Psoas muscle (tissue), 8 donors: Measurements from ENCODE around the gene BRD2. TPM values are rescaled to one million over a fixed set of nuclear protein-coding genes. Genes with fewer than 3 reads are reported as not detected.

Experiments
- ATAC-seq, 4 donors: fragments of 200-7000 bp; cut with Tn5 transposase; one replicate each; pipeline ENCODE4 v1.9.1; 2020; ENCODE audit warnings: moderate library complexity in 3 of 4, mild to moderate bottlenecking in 2 of 4
- DNase-seq, 2 donors: peaks; one replicate each; pipeline ENCODE4 v3.0.0-alpha.2; 2020
- H3K27ac ChIP-seq: fragments of 200-600 bp; one replicate; pipeline ENCODE4 v1.8.0; 2022
- H3K27me3 ChIP-seq, 3 donors: fragments of 200-600 bp in 1 of 3; one replicate each; pipeline versions ENCODE4 v1.6.1 to v1.8.0; 2013 to 2022; ENCODE audit warnings: low read length in 2 of 3, mild to moderate bottlenecking in 2 of 3, moderate library complexity in 1 of 3; ENCODE audit not compliant: insufficient read depth in 3 of 3
- H3K36me3 ChIP-seq, 2 donors: fragments of 200-600 bp in 1 of 2; one replicate each; pipeline versions ENCODE4 v1.6.1 to v1.8.0; 2013 to 2022; ENCODE audit warnings: low read depth in 1 of 2, mild to moderate bottlenecking in 1 of 2, moderate library complexity in 1 of 2; ENCODE audit not compliant: insufficient read depth in 1 of 2
- H3K4me1 ChIP-seq: fragments of 200-600 bp; one replicate; pipeline ENCODE4 v1.8.0; 2022
- H3K4me3 ChIP-seq: fragments of 200-600 bp; one replicate; pipeline ENCODE4 v1.8.0; 2022; ENCODE audit warnings: mild to moderate bottlenecking
- H3K9me3 ChIP-seq: fragments of 200-600 bp; one replicate; pipeline ENCODE4 v1.8.0; 2022
- CTCF ChIP-seq: fragments of 200-600 bp; IDR thresholded peaks from one replicate; pipeline ENCODE4 v1.8.0; 2022; ENCODE audit warnings: antibody characterized with exemption
- whole genome bisulfite sequencing, 3 donors: extraction: QIAGEN DNeasy Blood & Tissue Kit; methylation state at CpG; one replicate each; pipeline versions ENCODE4 v1.1.6 to v1.1.7; 2013; 5-methylcytosine and 5-hydroxymethylcytosine counted together
- intact Hi-C, 2 donors: fragments of 100-400 bp; cut with DNase I; formaldehyde crosslinking; loops; one replicate each; pipeline versions ENCODE4 v1.11.0 to v1.14.2; 2022
- polyA plus RNA-seq, 3 donors: library from polyadenylated mRNA; stranded (reverse); fragments of 200-250 nt; gene quantifications; one replicate each; pipeline ENCODE4 v1.2.3, GENCODE V29; 2013
- total RNA-seq, 4 donors: library from RNA; stranded (reverse); fragmentation: NEBNext Ultra II Directional in 2 of 4; extraction: Animal tissue kit (Norgen Biotek cat#: 25700) in 2 of 4; gene quantifications; one replicate each; pipeline versions ENCODE4 v1.2.1 to v1.2.4, GENCODE V29; 2021 to 2023
- donor health status: healthy with polysubstance abuse.
- donor health status: DM: no; HTN: no; CAD: no; lungs with moderate emphysema.
- donor health status: Bipolar disorder and iron deficiency.
- donor health status: healthy.
- donor health status: DM: yes; HTN: yes; CAD: no.
- donor health status: DM: no; HTN: no; CAD: no.
- donor health status: DM: no; HTN: no; CAD: no.
- donor health status: DM: yes; HTN: yes; CAD: no.

BRD2 gene
- total and polyA plus RNA-seq, 7 donors: 62.2 to 135 (median 93.0) TPM

GRCh38 chr6:32952817-32953739, 15.3 kb upstream of the BRD2 start, which contains the start of gene HLA-DMA:
Gene HLA-DMA, minus strand, starts transcription at chr6:32953097. Its CDS starts 61 bp downstream, at chr6:32953036.
- Histone ChIP-seq H3K36me3 (no peaks in the 10 kb centered on the region), H3K4me3 (peak within 1 kb of the TSS; percentile 54), H3K27ac (peak within 1 kb of the TSS; percentile 79), H3K4me1 (peaks cover 18% of the 10 kb centered on the region), H3K9me3 (no peaks in the 10 kb centered on the region), H3K27me3 (no peaks in the 10 kb centered on the region)
- TF ChIP-seq CTCF: peak; percentile 87
- intact Hi-C loops: loop anchor here in 1 of 2 donors (5.0 kb wide), 1 partner anchor 66 kb away; no protein-coding TSS in a partner anchor
- WGBS, 3 donors: 30 to 41% (median 31%) methylated on average over 10 of the region's 10 CpGs
- DNase-seq (peak; percentile 81 to 89), ATAC-seq (peak; percentile 99 to 100 (median 100))

GRCh38 chr6:32953775-32954174, 14.6 kb upstream of the BRD2 start:
- no peaks in the 10 kb centered on the region for H3K9me3 ChIP-seq
- ATAC-seq (no peak), DNase-seq (no peak)
- no peaks in the 10 kb centered on the region for H3K27me3 ChIP-seq
- TF ChIP-seq CTCF: no peak
- H3K27ac ChIP-seq: peak overlapping the region; percentile 79
- 59 to 83% (median 72%) methylated on average over 4 of the region's 4 CpGs for WGBS, 3 donors
- intact Hi-C loops: loop anchor here in 1 of 2 donors (5.0 kb wide), 1 partner anchor 66 kb away; no protein-coding TSS in a partner anchor
- H3K36me3 ChIP-seq: no peaks in the 10 kb centered on the region
- H3K4me3 ChIP-seq: no peak overlapping the region
- peaks cover 18% of the 10 kb centered on the region for H3K4me1 ChIP-seq

GRCh38 chr6:32954267-32954666, 14.1 kb upstream of the BRD2 start:
- 89 to 94% (median 94%) methylated on average over 4 of the region's 4 CpGs for WGBS, 3 donors
- no peak for ATAC-seq
- no peak overlapping the region for H3K4me3 ChIP-seq
- H3K9me3 ChIP-seq: no peaks in the 10 kb centered on the region
- TF ChIP-seq CTCF: no peak
- no peaks in the 10 kb centered on the region for H3K27me3 ChIP-seq
- intact Hi-C loops: loop anchor here in 1 of 2 donors (5.0 kb wide), 1 partner anchor 67 kb away; no protein-coding TSS in a partner anchor
- no peak for DNase-seq
- no peak overlapping the region for H3K27ac ChIP-seq
- no peaks in the 10 kb centered on the region for H3K36me3 ChIP-seq
- peaks cover 18% of the 10 kb centered on the region for H3K4me1 ChIP-seq

GRCh38 chr6:32954986-32955802, 13.2 kb upstream of the BRD2 start:
- no peak for ATAC-seq
- intact Hi-C loops: loop anchor here in 1 of 2 donors (5.0 kb wide), 1 partner anchor 68 kb away; no protein-coding TSS in a partner anchor
- no peak overlapping the region for H3K4me3 ChIP-seq
- 33 to 35% (median 34%) methylated on average over 3 of the region's 3 CpGs for WGBS, 3 donors
- H3K4me1 ChIP-seq: peaks cover 18% of the 10 kb centered on the region
- H3K27me3 ChIP-seq: no peaks in the 10 kb centered on the region
- H3K27ac ChIP-seq: no peak overlapping the region
- no peak for DNase-seq
- peak; percentile 5 for TF ChIP-seq CTCF
- no peaks in the 10 kb centered on the region for H3K36me3 ChIP-seq
- no peaks in the 10 kb centered on the region for H3K9me3 ChIP-seq
